Measurements from ENCODE around the gene GHR. TPM values are rescaled to one million over a fixed set of nuclear protein-coding genes. Genes with fewer than 3 reads are reported as not detected.

The GHR gene
- total and polyA plus RNA-seq, 10 of the 15 experiments (the other 5 are each of a cell fraction or from before 2014, with no cell fraction given), result 0.23 to 10.2 (median 0.48) TPM

DNA sequence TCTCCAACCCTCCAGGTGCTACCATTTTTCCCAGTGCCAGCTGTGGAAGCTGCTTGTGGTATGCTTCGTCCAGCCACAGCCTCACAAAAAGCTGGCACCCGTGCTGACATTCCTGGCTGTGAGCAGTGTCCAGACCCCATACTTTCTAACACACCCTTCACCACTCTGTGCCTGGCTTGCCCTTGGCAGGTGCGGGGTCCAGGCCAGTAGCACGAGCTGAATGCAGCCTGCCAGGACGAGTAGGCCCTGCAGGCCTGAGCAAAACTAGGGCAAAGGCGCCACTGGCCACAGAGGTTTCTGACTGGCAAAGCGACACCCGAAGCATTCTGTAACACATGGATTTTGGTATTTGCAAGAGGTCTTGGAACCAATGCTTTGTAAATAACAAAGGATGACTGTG is 26.0 kb upstream of the GHR start:
- H4K20me1 ChIP-seq (ENCODE audit: control insufficient read depth, insufficient read depth), result no peaks in the 10 kb centered on the region
- WGBS (ENCODE audit: insufficient coverage, insufficient replicate concordance, low lambda C conversion rate, missing lambda C conversion rate), result 21% methylated on average over 8 of the region's 8 CpGs
- in situ Hi-C loops (cut with MboI), result no loop called here
- no peak overlapping the region for H2AFZ ChIP-seq (ENCODE audit: control insufficient read depth, low read depth, low read length)
- H3K79me2 ChIP-seq (ENCODE audit: control insufficient read depth, insufficient read depth, low read length), result no peaks in the 10 kb centered on the region
- no peaks in the 10 kb centered on the region for H3K27me3 ChIP-seq (replicated peaks in 1 of 2; ENCODE audit: control insufficient read depth in 2 of 2, insufficient read depth in 2 of 2, low read length in 1 of 2)
- no peak for FAIRE-seq
- ATAC-seq, result no peak
- POLR2A ChIA-PET, result no interaction called here
- H3K4me2 ChIP-seq (ENCODE audit: control insufficient read depth, insufficient read depth), result no peak overlapping the region
- H3K4me3 ChIP-seq, result no peak overlapping the region
- H3K9me3 ChIP-seq (replicated peaks; ENCODE audit: control insufficient read depth, insufficient read depth, low read length), result no peaks in the 10 kb centered on the region
- TF ChIP-seq SREBF1 (IDR thresholded peaks at IDR 0.05; ENCODE audit: low read length) (no peak), RUNX3 (IDR thresholded peaks at IDR 0.05; ENCODE audit: low read length) (no peak), JUNB (IDR thresholded peaks at IDR 0.05) (no peak), CBFB (IDR thresholded peaks at IDR 0.05; ENCODE audit: low read depth) (no peak), IKZF2 (IDR thresholded peaks at IDR 0.05) (no peak), SMARCA5 (IDR thresholded peaks at IDR 0.05) (no peak), MEF2A (IDR thresholded peaks at IDR 0.05; ENCODE audit: insufficient read depth, low read depth, low read length) (no peak), CBX5 (IDR thresholded peaks at IDR 0.05; ENCODE audit: low read depth) (no peak)
- intact Hi-C loops (cut with micrococcal nuclease; ENCODE audit: unreplicated experiment), result no loop called here
- no peak overlapping the region for H3K9ac ChIP-seq (ENCODE audit: control insufficient read depth, insufficient read depth, low read length)
- no peaks in the 10 kb centered on the region for H3K36me3 ChIP-seq (ENCODE audit: control insufficient read depth in 2 of 2, insufficient read depth in 2 of 2, low read length in 1 of 2)
- no TSS peak for BruUV-seq (replicated peaks)
- no peak for DNase-seq (ENCODE audit: low read depth, low spot score)
- SMC1A ChIA-PET (ENCODE audit: uncharacterized antibody, unreplicated experiment), result no interaction called here
- H3K27ac ChIP-seq (ENCODE audit: control insufficient read depth, insufficient read depth), result no peak overlapping the region
- RAD21 ChIA-PET (ENCODE audit: unreplicated experiment), result no interaction called here
- H3K4me1 ChIP-seq (ENCODE audit: control insufficient read depth, insufficient read depth, low read length), result no peaks in the 10 kb centered on the region
- CTCF ChIA-PET, result interaction anchor here (0.6 to 1.3 kb wide), 2 partner anchors 10 to 25 kb away, joined by 3 to 4 read pairs; no protein-coding TSS in a partner anchor

DNA sequence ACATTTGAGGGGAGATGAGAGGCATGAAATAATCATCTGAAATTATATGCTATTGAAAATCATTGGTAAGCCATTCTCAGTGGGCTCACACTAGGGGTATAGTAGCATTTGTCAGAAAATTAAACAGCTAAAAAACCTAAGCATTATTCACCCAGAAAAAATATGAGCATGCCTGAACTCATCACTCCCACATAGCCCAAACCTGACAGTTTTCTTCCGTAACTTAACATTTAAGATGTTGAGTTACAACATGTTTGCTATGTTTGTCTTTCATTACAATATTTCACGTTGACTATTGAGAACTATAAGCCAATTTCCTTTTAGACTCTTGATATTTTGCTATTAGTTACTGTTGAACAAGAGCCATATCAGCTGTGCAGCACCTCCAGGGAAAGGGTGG is 23.5 kb upstream of the GHR start:
- Histone ChIP-seq H3K9me3 (replicated peaks; ENCODE audit: control insufficient read depth, insufficient read depth, low read length) (no peaks in the 10 kb centered on the region), H3K4me3 (no peak overlapping the region), H2AFZ (ENCODE audit: control insufficient read depth, low read depth, low read length) (no peak overlapping the region), H4K20me1 (ENCODE audit: control insufficient read depth, insufficient read depth) (no peaks in the 10 kb centered on the region), H3K4me2 (ENCODE audit: control insufficient read depth, insufficient read depth) (no peak overlapping the region), H3K9ac (ENCODE audit: control insufficient read depth, insufficient read depth, low read length) (no peak overlapping the region), H3K27me3 (replicated peaks in 1 of 2; ENCODE audit: control insufficient read depth in 2 of 2, insufficient read depth in 2 of 2, low read length in 1 of 2) (no peaks in the 10 kb centered on the region), H3K79me2 (ENCODE audit: control insufficient read depth, insufficient read depth, low read length) (no peaks in the 10 kb centered on the region), H3K27ac (ENCODE audit: control insufficient read depth, insufficient read depth) (no peak overlapping the region), H3K4me1 (ENCODE audit: control insufficient read depth, insufficient read depth, low read length) (no peaks in the 10 kb centered on the region), H3K36me3 (ENCODE audit: control insufficient read depth in 2 of 2, insufficient read depth in 2 of 2, low read length in 1 of 2) (no peaks in the 10 kb centered on the region)
- no peak for ATAC-seq
- DNase-seq (ENCODE audit: low read depth, low spot score), result no peak
- ChIA-PET RAD21 (ENCODE audit: unreplicated experiment) (no interaction called here), POLR2A (no interaction called here), SMC1A (ENCODE audit: uncharacterized antibody, unreplicated experiment) (interaction anchor here (0.5 to 2.2 kb wide), 3 partner anchors 15 to 458 kb away, joined by 3 to 7 read pairs (median 3); partner anchors contain the start of gene GHR), CTCF (no interaction called here)
- in situ Hi-C loops (cut with MboI) (no loop called here), intact Hi-C loops (cut with micrococcal nuclease; ENCODE audit: unreplicated experiment) (no loop called here)
- TF ChIP-seq ATF7 (IDR thresholded peaks at IDR 0.05; ENCODE audit: low read depth) (no peak), ATF3 (IDR thresholded peaks at IDR 0.05; ENCODE audit: borderline replicate concordance, extremely low read depth, low read depth, low read length) (no peak), MYC (IDR thresholded peaks at IDR 0.05; ENCODE audit: insufficient read depth, insufficient read length, insufficient replicate concordance, low read length, severe bottlenecking) (no peak)
- BruUV-seq (replicated peaks), result no TSS peak
- 48% methylated on average over 2 of the region's 2 CpGs for WGBS (ENCODE audit: insufficient coverage, insufficient replicate concordance, low lambda C conversion rate, missing lambda C conversion rate)
- no peak for FAIRE-seq

Data from GM12878 (cell line).